Measurements from ENCODE around the gene POLR3G.

POLR3G gene

GRCh38 chr5:90503596-90503995 lies 28.9 kb downstream of the POLR3G start:
- TF ChIP-seq CTCF (IDR thresholded peaks at IDR 0.05), result no peak
- Histone ChIP-seq H3K4me3 (ENCODE audit: low read depth in 1 of 2, low read length in 1 of 2) (no peak overlapping the region), H3K27ac (no peak overlapping the region), H3K4me1 (ENCODE audit: control insufficient read depth in 1 of 2, insufficient read depth in 1 of 2, low read depth in 1 of 2, low read length in 1 of 2) (no peaks in the 10 kb centered on the region), H3K27me3 (no peaks in the 10 kb centered on the region), H3K9me3 (no peaks in the 10 kb centered on the region), H3K36me3 (no peaks in the 10 kb centered on the region)

GRCh38 chr5:90504743-90505142 lies 30.1 kb downstream of the POLR3G start:
- Histone ChIP-seq H3K27me3 (no peaks in the 10 kb centered on the region), H3K9me3 (no peaks in the 10 kb centered on the region), H3K27ac (no peak overlapping the region), H3K36me3 (no peaks in the 10 kb centered on the region), H3K4me3 (ENCODE audit: low read depth in 1 of 2, low read length in 1 of 2) (no peak overlapping the region), H3K4me1 (ENCODE audit: control insufficient read depth in 1 of 2, insufficient read depth in 1 of 2, low read depth in 1 of 2, low read length in 1 of 2) (no peaks in the 10 kb centered on the region)
- no peak for TF ChIP-seq CTCF (IDR thresholded peaks at IDR 0.05)

- Histone ChIP-seq H3K9me3 (no peaks in the 10 kb centered on the region), H3K4me3 (ENCODE audit: low read depth in 1 of 2, low read length in 1 of 2) (no peak overlapping the region), H3K4me1 (ENCODE audit: control insufficient read depth in 1 of 2, insufficient read depth in 1 of 2, low read depth in 1 of 2, low read length in 1 of 2) (no peaks in the 10 kb centered on the region), H3K27ac (no peak overlapping the region), H3K36me3 (no peaks in the 10 kb centered on the region), H3K27me3 (no peaks in the 10 kb centered on the region)
- TF ChIP-seq CTCF (IDR thresholded peaks at IDR 0.05), result no peak
Measured at GRCh38 chr5:90506221-90506620, 31.6 kb downstream of the POLR3G start.

GRCh38 chr5:90510438-90510837 lies 35.8 kb downstream of the POLR3G start:
- H3K27me3 ChIP-seq, result no peaks in the 10 kb centered on the region
- H3K4me3 ChIP-seq (ENCODE audit: low read depth in 1 of 2, low read length in 1 of 2), result no peak overlapping the region
- TF ChIP-seq CTCF (IDR thresholded peaks at IDR 0.05), result no peak
- H3K27ac ChIP-seq, result no peak overlapping the region
- no peaks in the 10 kb centered on the region for H3K9me3 ChIP-seq
- H3K36me3 ChIP-seq, result peaks cover 8% of the 10 kb centered on the region
- H3K4me1 ChIP-seq (ENCODE audit: control insufficient read depth in 1 of 2, insufficient read depth in 1 of 2, low read depth in 1 of 2, low read length in 1 of 2), result no peaks in the 10 kb centered on the region

- Histone ChIP-seq H3K36me3 (peaks cover 28% of the 10 kb centered on the region), H3K4me1 (ENCODE audit: control insufficient read depth in 1 of 2, insufficient read depth in 1 of 2, low read depth in 1 of 2, low read length in 1 of 2) (no peaks in the 10 kb centered on the region), H3K27me3 (no peaks in the 10 kb centered on the region), H3K27ac (no peak overlapping the region), H3K4me3 (ENCODE audit: low read depth in 1 of 2, low read length in 1 of 2) (no peak overlapping the region), H3K9me3 (no peaks in the 10 kb centered on the region)
- no peak for TF ChIP-seq CTCF (IDR thresholded peaks at IDR 0.05)
Measured at GRCh38 chr5:90514520-90514919, 39.9 kb downstream of the POLR3G start.

GRCh38 chr5:90518661-90519060 lies 44.0 kb downstream of the POLR3G start:
- TF ChIP-seq CTCF (IDR thresholded peaks at IDR 0.05), result no peak
- Histone ChIP-seq H3K27me3 (no peaks in the 10 kb centered on the region), H3K9me3 (no peaks in the 10 kb centered on the region), H3K27ac (no peak overlapping the region), H3K4me1 (ENCODE audit: control insufficient read depth in 1 of 2, insufficient read depth in 1 of 2, low read depth in 1 of 2, low read length in 1 of 2) (no peaks in the 10 kb centered on the region), H3K36me3 (peaks cover 61% of the 10 kb centered on the region), H3K4me3 (ENCODE audit: low read depth in 1 of 2, low read length in 1 of 2) (no peak overlapping the region)

Data from neutrophil (primary cell).